Large intestine (tissue), 3 donors: ENCODE measurements around the gene CRB2. TPM values are rescaled to one million over a fixed set of nuclear protein-coding genes. Genes with fewer than 3 reads are reported as not detected.

Source experiments
- DNase-seq, 2 donors: peaks; one replicate each; pipeline versions ENCODE4 v3.0.0 to v3.0.0-alpha.2; 2013
- H3K27ac ChIP-seq: one replicate; pipeline ENCODE4 v1.5.1; 2013; ENCODE audit warnings: low read length
- H3K27me3 ChIP-seq: 2 replicates; pipeline ENCODE4 v1.6.1; 2013; ENCODE audit warnings: low read length; ENCODE audit not compliant: control insufficient read depth, insufficient read depth
- H3K36me3 ChIP-seq: 2 replicates; pipeline ENCODE4 v1.6.1; 2013; ENCODE audit warnings: low read length; ENCODE audit not compliant: control insufficient read depth, insufficient read depth
- H3K4me1 ChIP-seq: one replicate; pipeline ENCODE4 v1.6.1; 2013; ENCODE audit warnings: low read length; ENCODE audit not compliant: control insufficient read depth, insufficient read depth
- H3K4me3 ChIP-seq: one replicate; pipeline ENCODE4 v1.5.1; 2013; ENCODE audit warnings: low read length
- H3K9me3 ChIP-seq: one replicate; pipeline ENCODE4 v1.6.1; 2013; ENCODE audit warnings: mild to moderate bottlenecking, low read depth, low read length, moderate library complexity; ENCODE audit not compliant: control insufficient read depth
- WGBS: methylation state at CpG from one replicate; pipeline ENCODE4 v1.1.5; 2013; ENCODE audit warnings: low lambda C conversion rate; ENCODE audit not compliant: insufficient coverage; 5-methylcytosine and 5-hydroxymethylcytosine counted together
- polyA plus RNA-seq: library from polyadenylated mRNA; unstranded; fragments of 120-200 nt; gene quantifications from one replicate; pipeline ENCODE4 v1.2.1, GENCODE V29; 2013

CRB2 gene
- polyA plus RNA-seq, 1 donor, result 2.3 TPM

GRCh38 chr9:123421801-123422455 is 65.9 kb downstream of the CRB2 start:
- no CpG with 5 or more reads among the region's 8 CpGs for WGBS
- Histone ChIP-seq H3K36me3 (peaks cover 62% of the 10 kb centered on the region), H3K4me3 (no peak overlapping the region), H3K27ac (no peak overlapping the region), H3K4me1 (no peaks in the 10 kb centered on the region), H3K9me3 (no peaks in the 10 kb centered on the region), H3K27me3 (no peaks in the 10 kb centered on the region)
- DNase-seq, result no peak

- no peaks in the 10 kb centered on the region for H3K4me1 ChIP-seq
- whole genome bisulfite sequencing, result 90% methylated on average over 2 of the region's 21 CpGs
- H3K27ac ChIP-seq, result no peak overlapping the region
- H3K4me3 ChIP-seq, result no peak overlapping the region
- H3K36me3 ChIP-seq, result peaks cover 66% of the 10 kb centered on the region
- H3K9me3 ChIP-seq, result no peaks in the 10 kb centered on the region
- no peak for DNase-seq
- no peaks in the 10 kb centered on the region for H3K27me3 ChIP-seq
Measured at GRCh38 chr9:123422635-123423310, 66.8 kb downstream of the CRB2 start.

GRCh38 chr9:123423311-123423640 is 67.3 kb downstream of the CRB2 start:
- H3K27me3 ChIP-seq, result no peaks in the 10 kb centered on the region
- no peak overlapping the region for H3K4me3 ChIP-seq
- no CpG with 5 or more reads among the region's 8 CpGs for WGBS
- H3K36me3 ChIP-seq, result peaks cover 66% of the 10 kb centered on the region
- H3K4me1 ChIP-seq, result no peaks in the 10 kb centered on the region
- DNase-seq, result no peak
- H3K27ac ChIP-seq, result no peak overlapping the region
- no peaks in the 10 kb centered on the region for H3K9me3 ChIP-seq

DNA sequence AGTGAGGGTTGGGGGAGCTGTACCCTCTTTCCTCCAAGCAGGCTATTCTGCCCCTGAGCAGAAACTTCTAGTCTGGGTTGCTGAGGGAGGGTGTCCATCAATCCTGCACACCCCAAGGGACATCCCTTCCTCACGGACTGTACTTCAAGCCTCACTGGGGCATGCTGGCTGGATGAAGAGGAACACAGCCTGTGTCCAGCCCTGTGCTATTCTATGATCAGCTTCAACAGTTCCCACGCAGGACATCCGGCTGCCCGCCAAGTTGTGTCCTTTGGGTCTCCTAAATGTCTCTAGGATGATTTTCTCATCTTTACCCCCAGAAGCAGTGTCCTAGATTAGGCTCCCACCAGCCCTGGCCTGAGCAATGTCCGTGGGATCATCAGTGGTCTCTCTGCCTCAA is 68.1 kb downstream of the CRB2 start:
- Histone ChIP-seq H3K4me1 (no peaks in the 10 kb centered on the region), H3K27me3 (no peaks in the 10 kb centered on the region), H3K9me3 (peaks cover under 1% of the 10 kb centered on the region), H3K27ac (no peak overlapping the region), H3K36me3 (peaks cover 58% of the 10 kb centered on the region), H3K4me3 (no peak overlapping the region)
- no peak for DNase-seq
- no CpG with 5 or more reads among the region's 5 CpGs for WGBS

GRCh38 chr9:123424552-123425225 is 68.7 kb downstream of the CRB2 start:
- no peaks in the 10 kb centered on the region for H3K27me3 ChIP-seq
- no CpG with 5 or more reads among the region's 6 CpGs for WGBS
- no peak overlapping the region for H3K27ac ChIP-seq
- DNase-seq, result no peak
- peaks cover 3% of the 10 kb centered on the region for H3K9me3 ChIP-seq
- H3K36me3 ChIP-seq, result peaks cover 53% of the 10 kb centered on the region
- no peak overlapping the region for H3K4me3 ChIP-seq
- no peaks in the 10 kb centered on the region for H3K4me1 ChIP-seq

DNA sequence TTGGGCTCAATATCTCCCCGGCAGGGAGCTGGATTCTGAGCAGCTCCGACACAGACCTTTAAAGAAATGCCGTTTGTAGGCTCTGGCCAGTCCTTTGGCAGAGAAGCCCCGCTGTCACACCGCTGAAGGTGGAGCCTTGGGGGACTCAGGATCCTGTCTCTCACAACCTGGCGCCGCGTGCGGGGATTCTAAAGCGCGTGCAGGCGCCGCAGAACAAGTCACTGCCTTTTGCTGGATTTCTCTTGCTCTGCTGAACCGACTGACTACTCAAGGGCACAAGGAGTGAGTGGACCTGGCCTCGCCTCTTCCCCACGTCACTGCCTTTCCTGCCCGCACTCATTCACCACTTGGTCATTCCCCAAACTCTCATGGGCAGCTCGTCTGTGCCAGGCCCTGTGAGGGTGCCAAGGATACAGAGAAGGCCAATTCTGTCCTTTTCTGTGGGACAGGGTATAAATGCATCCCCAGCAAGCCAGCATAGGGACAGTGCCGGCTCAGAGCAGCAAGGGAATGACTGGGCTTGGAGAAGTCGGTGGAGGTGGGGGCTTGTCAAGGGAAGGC is 69.3 kb downstream of the CRB2 start:
- no peak for DNase-seq
- Histone ChIP-seq H3K4me3 (no peak overlapping the region), H3K27ac (no peak overlapping the region), H3K36me3 (peaks cover 48% of the 10 kb centered on the region), H3K4me1 (no peaks in the 10 kb centered on the region), H3K9me3 (peaks cover 3% of the 10 kb centered on the region), H3K27me3 (no peaks in the 10 kb centered on the region)
- no CpG with 5 or more reads among the region's 20 CpGs for WGBS

- H3K4me3 ChIP-seq, result no peak overlapping the region
- no peak for DNase-seq
- H3K27me3 ChIP-seq, result no peaks in the 10 kb centered on the region
- H3K27ac ChIP-seq, result no peak overlapping the region
- H3K4me1 ChIP-seq, result no peaks in the 10 kb centered on the region
- 100% methylated on average over 2 of the region's 6 CpGs for WGBS
- H3K9me3 ChIP-seq, result peaks cover 3% of the 10 kb centered on the region
- H3K36me3 ChIP-seq, result peaks cover 49% of the 10 kb centered on the region
Measured at GRCh38 chr9:123425836-123426365, 69.9 kb downstream of the CRB2 start.

- DNase-seq, result no peak
- no peaks in the 10 kb centered on the region for H3K4me1 ChIP-seq
- peaks cover 47% of the 10 kb centered on the region for H3K36me3 ChIP-seq
- peaks cover 3% of the 10 kb centered on the region for H3K9me3 ChIP-seq
- no CpG with 5 or more reads among the region's 2 CpGs for WGBS
- H3K27me3 ChIP-seq, result no peaks in the 10 kb centered on the region
- H3K4me3 ChIP-seq, result no peak overlapping the region
- no peak overlapping the region for H3K27ac ChIP-seq
Measured at GRCh38 chr9:123426406-123426805, 70.4 kb downstream of the CRB2 start.
